ENCODE measurements around the gene KRTAP10-11.
"Not testable (repeated sequence)": the region's sequence is repeated elsewhere in the genome, so short reads cannot be mapped to it uniquely, and the experiment has no call there.

The KRTAP10-11 gene

DNA sequence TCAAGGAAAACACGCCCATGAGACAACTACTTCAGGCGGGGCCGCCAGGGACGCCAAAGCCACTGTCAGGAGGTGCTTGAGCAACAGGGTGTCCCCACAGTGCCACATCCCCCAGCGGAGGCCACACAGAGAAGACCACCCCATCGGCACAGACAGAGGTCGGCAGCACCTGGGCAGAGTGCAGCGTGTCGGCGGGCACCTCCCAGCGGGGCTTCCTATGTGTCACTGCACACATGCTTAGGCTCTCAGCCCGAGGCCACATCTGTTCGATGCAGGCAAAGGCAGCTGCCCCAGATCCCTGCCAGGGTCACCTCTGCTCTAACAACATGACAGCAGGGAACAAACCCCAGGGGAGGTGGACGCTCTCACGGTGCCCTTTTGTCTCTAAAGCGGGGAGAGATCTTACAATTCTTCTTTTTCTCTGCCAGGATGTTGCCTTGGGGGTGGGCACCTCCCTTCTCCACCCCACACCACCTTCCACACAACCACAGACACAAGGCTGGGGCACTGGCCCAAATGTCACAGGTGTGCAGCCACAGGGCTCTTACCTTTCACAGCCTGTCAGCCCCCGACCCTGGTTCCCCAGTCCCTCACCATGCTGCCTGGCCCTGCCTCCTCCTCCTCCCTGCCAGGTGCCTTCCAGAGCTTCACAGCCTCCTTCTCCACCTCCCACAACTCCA, 30.2 kb upstream of the KRTAP10-11 start:
- DNase-seq, result no peak

DNA sequence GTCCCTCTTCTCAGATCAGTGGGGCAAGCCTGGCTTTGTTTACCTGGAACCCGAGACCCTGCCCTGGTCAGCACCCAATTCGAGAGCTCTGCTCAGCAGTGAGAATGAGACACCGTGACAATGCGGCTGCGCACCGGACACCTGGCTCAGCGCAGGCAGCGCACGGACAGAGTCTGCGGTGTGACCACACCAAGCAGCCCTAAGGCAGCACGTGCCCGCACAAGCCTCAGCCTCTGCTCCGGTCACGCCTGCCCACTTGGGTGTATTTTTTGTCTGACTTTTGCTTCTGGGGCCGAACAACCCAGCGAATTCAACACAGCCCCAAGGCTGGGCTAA, 29.7 kb upstream of the KRTAP10-11 start:
- no peak for DNase-seq

DNA sequence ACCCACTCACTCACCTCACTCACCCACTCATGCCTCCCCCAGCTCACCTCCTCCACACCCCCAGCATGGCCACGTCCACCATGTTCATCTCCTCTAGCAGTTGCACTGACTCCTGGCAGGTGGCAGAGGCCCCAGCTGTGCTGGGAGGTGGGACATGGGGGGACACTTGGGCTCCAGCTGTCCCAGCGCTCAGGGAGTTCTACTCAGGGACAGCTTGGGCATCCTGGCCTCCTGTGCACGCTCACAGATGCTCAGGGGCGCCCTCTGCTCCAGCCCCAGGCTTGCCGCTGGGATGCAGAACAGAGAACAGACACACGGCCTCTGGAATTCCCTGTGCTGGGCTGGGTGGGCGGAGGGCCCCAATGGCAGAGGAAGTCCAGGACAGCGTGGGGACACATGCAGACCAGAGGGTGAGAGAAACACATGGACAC, 29.1 kb upstream of the KRTAP10-11 start:
- no peak for DNase-seq

DNA sequence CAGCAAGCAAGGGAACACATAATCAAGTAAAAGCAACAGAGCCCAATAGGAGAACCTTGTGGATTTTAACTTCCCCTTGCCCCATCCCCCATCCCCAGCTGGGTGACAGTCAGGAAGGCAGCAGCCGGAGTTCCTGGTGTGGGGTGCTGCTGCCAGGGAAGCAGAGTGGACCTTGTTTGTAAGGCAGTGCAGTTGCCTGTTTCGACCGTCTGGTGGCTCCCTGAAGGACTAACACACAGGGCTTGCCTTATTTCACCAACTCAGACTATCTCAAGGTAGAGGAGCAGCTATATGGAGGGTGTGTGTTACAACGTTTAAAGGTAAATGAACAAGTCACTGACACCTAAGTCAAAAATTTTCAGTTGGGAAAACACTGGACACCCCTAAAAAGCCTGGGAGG, 27.7 kb upstream of the KRTAP10-11 start:
- no peak for DNase-seq

DNA sequence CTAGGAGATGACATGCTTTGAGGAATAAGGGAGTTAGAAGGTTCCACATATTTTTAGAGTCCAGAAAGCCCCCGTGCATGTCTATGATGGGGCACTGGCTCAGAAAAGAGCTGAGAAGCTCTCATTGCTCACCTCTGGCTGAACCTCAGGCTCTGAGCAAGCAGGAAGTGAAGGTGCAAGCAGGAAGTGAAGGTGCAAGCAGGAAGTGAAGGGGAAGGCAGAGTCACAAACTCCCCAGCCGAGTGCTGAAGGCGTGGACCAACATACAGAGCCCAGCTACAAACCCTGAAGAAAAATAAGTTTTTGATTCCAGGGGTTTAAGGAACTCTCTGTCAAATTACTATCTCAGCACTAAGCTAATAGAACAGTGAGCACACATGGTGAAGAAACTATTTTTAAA, 27.3 kb upstream of the KRTAP10-11 start:
- no peak for DNase-seq

DNA sequence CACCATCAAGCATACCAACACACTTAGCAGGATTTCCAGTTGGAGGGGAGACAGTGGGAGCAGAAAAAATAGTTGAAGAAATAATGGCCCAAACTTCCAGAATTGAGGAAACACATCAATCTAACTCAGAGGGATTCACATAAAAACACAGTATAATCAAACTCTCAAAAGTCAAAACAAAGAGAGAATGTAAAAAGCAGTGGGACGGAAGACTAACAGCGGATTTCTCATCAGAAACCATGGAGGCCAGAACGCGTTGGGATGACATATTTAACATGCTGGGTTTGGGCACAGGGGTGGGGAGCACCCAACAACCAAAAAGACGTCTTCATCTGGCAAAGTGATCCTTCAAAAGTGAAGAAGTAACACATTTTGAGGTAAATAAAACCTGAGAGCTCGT, 26.3 kb upstream of the KRTAP10-11 start:
- DNase-seq, result no peak

DNA sequence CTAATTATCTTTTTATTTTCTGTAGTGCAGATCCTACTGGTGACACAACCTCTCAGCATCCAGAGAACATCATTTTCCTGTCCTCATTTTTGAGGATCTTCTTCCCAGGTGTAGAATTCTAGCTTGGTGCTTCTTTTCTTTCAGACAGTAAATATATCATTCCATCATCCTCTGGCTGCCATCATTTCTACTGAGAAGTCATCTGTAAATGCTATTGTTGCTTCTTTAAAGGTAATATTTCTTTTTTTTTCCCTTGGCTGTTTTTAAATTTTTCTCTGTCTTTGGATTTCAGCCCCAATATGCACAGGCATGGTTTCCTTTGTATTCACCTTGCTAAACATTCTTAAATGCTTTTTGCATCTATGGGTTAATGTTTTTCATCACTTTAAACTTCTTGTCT, 22.6 kb upstream of the KRTAP10-11 start:
- no peak for DNase-seq

DNA sequence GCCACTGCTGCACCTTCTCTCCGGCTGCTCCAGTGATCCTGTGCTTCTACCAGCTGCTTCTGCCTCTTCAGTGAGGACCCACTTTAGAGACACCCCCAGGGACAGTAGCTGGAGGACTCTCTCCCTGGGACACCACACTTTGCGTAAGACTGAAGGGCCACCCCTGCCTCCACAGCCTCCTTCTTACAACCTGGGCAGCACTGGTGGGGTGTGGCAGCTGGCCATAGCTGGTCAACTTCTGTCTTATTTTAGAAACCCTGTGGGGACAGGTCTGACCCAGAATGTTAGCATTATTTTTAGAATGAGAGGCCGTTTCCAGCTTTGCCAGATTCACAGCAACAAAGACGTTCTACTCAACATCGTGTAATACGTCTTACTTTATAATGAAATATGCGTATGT, 20.5 kb upstream of the KRTAP10-11 start:
- DNase-seq, result no peak

DNA sequence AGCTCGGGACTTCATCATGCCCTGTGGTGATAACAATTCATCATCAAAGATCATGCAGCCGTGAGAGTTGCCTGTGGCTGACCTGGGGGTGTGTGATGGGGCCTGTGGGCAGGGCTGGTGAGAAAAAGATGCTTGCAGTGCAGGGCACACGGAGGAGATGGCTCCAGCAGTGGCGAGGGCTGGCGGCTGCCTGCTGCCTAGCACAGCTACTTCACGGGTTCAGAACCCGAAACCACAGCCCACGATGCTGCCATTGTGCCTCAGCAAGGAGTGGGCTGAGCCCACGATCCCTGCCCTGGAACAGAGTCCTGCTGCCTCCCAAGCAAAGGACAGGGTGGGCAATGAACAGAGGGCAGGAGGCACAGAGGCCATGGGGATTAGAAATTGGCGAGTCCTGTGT, 20.0 kb upstream of the KRTAP10-11 start:
- DNase-seq, result no peak

DNA sequence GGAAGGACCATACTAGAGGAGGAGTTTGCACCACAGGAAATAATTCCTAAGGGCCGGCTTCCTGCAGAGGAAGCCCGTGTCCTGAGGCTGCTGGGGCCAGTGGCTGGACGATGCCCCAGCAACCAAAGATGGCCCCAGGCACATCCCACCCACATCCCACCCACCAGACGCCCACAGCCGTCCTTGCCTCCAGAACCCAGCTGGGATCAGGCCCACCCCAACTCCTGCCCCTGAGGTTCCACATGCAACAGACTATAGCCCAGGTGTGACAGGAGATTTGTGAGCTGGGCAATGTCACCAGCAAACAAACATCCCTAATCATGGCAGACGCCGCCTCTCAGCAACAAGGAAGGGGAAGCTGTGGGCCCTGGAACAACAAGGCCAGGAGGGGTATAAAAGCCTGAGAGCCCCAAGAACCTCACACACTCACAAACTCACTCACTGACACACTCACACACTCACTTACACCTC, 19.5 kb upstream of the KRTAP10-11 start, which contains the start of gene KRTAP10-9:
KRTAP10-9 (plus strand) TSS at position 421 of the 471 bp plus-strand sequence. CDS start 79 bp downstream, outside the sequence.
- DNase-seq, result no peak

DNA sequence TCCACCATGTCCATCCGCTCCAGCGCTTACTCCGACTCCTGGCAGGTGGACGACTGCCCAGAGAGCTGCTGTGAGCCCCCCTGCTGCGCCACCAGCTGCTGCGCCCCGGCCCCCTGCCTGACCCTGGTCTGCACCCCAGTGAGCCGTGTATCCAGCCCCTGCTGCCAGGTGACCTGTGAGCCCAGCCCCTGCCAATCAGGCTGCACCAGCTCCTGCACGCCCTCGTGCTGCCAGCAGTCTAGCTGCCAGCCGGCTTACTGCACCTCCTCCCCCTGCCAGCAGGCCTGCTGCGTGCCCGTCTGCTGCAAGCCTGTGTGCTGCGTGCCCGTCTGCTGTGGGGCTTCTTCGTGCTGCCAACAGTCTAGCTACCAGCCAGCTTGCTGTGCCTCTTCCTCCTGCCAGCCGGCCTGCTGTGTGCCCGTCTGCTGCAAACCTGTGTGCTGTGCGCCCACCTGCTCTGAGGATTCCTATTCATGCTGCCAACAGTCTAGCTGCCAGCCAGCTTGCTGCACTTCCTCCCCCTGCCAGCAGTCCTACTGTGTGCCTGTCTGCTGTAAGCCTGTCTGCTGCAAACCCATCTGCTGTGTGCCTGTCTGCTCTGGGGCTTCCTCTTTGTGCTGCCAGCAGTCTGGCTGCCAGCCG, 18.9 kb upstream of the KRTAP10-11 start:
- DNase-seq, result not testable (repeated sequence)

DNA sequence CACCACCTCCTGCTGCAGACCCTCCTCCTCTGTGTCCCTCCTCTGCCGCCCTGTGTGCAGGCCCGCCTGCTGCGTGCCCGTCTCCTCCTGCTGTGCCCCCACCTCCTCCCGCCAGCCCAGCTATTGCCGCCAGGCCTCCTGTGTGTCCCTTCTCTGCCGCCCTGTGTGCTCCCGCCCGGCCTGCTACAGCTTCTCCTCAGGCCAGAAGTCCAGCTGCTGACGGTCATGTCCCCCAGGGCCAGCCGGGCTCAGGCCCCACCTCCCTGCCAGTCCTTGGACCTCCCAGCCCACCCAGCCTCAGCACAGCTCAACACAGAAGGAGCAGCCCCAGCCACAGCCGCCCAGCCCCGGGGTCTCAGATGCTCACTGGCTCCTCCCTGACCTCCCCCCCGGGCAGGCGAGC, 18.4 kb upstream of the KRTAP10-11 start:
- not testable (repeated sequence) for DNase-seq

DNA sequence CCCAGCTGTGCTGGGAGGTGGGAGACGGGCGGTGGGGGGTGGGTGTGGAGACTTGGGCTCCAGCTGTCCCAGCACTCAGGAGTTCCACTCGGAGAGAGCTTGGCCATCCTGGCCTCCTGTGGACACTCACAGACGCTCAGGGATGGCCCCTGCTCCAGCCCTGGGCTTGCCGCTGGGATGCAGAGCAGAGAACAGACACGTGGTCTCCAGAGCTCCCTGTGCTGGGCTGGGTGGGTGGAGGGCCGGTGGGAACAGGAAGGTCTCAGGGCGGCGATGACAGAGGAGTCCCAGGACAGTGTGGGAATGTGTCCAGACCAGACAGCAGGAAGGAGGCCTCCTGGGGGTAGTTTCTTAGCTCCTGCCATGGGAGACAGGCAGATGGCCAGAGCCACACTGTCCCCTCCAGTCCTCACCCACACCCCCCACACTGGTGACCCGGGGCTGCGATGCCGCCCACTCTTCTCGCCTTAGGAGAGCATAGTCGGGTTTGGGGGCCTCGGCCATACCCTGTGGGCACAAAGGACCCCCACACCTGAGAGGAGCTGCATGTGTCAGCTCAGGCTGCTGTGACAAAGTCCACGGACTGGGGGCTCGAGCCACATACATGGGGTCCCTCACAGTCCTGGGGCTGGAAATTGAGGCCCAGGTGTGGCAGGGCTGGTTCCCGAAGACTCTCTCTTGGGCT, 17.4 kb upstream of the KRTAP10-11 start:
- DNase-seq, result no peak

DNA sequence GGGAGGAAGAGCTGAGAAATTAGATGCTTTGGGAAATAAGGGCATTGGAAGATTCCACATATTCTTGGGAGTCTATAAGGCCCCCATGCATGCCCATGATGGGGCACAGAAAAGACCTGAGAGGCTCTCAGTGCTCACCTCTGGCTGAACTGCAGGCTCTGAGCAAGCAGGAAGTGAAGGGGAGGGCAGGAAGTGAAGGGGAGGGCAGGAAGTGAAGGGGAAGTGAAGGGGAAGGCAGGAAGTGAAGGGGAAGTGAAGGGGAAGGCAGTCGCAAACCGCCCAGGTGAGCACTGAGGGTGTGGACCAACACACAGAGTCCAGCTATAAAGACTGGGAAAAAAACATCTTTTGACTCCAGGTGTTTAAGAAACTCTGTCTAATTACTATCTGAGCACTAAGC, 15.8 kb upstream of the KRTAP10-11 start:
- no peak for DNase-seq

DNA sequence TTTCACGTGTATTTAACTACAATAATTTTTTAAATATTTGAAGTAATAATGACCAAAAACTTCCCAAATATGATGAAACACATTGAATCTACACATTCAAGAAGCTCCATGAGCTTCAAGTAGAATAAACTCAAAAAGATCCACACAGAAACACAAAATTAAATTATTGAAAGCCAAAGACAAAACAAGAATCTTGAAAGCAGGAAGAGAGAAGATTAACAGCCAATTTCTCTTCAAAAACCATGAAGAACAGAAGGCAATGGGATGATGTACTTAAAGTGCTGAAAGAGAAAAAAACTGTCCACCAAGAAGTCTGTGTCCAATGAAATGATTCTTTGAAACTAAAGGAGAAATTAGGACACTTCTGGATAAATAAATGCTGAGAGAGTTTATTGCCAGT, 14.1 kb upstream of the KRTAP10-11 start:
- DNase-seq, result no peak

DNA sequence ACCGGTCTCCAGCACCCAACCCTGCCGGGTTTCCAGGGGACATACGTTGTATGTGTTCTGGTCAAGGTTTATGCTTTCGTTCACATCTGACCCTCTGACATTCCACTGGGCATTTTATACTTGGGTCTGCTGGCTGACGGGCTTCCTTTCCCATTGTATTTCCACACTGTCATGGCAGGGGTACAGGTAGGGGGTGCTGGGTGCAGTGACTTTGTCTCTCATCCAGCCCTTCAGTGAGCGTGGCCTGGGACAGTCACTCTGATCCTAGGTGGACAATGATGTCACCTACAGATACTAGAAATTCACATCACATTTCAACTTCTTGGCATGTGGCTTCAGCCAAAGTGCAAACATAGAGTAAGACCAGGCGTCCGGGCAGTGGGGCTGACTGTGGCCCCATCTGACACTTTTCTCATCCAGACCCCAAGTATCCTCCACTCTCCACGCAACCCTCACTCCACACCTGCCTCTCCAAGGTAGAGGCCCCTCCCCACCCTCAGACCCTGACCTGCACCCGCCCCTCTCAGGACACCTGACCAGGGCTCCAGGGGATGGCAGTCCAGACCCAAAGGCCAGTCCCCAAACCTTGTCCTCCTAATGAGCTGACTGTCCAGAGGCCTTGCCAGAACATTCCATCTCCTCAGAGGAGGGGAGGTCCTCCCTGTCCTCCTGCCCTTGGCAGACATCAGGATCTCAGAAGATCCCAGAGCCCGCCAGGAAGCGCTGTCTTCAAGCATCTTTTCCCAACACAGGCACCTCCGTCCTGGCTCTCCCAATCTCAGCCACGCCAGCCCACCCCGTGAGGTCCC, 9.8 kb upstream of the KRTAP10-11 start:
- no peak for DNase-seq

DNA sequence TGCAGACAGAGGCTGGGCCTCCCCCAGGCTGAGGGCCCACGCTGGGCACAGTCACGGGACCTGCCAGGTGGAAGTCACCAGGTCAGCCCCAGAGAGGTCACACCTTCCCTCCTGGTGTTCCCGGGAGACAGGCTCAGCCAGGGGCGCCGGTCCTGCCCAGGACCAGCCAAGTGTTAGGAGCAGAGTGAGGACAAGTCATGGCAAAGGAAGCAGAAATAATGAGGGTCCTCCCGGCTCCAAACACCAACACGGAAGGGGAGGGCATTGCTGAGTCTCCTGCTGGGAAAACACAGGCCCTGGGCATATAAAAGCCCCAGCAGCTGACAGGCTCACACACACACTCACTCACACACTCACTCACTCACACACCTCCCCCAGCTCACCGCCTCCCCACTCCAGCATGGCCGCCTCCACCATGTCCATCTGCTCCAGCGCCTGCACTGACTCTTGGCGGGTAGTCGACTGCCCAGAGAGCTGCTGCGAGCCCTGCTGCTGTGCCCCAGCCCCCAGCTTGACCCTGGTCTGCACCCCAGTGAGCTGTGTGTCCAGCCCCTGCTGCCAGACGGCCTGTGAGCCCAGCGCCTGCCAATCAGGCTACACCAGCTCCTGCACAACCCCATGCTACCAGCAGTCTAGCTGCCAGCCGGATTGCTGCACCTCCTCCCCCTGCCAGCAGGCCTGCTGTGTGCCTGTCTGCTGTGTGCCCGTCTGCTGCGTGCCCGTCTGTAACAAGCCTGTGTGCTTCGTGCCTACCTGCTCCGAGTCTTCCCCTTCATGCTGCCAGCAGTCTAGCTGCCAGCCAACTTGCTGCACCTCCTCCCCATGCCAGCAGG, 9.0 kb upstream of the KRTAP10-11 start, which contains the start of gene KRTAP10-10:
KRTAP10-10 (plus strand) TSS at position 339 of the 833 bp plus-strand sequence; CDS start at position 401, 62 bp downstream.
- DNase-seq, result peak; percentile 80

DNA sequence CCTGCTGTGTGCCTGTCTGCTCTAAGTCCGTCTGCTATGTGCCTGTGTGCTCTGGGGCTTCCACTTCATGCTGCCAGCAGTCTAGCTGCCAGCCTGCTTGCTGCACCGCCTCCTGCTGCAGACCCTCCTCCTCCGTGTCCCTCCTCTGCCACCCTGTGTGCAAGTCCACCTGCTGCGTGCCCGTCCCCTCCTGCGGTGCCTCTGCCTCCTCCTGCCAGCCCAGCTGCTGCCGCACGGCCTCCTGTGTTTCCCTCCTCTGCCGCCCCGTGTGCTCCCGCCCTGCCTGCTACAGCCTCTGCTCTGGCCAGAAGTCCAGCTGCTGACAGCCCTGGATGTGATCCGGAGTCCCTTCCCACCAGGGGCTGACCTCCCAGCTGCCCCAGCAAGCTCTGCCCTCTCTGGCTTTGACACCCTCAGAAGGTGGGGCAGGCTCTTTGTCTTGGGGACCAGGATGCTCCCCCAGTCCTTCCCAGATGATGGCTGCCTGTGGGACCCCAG, 8.3 kb upstream of the KRTAP10-11 start:
- not testable (repeated sequence) for DNase-seq

DNA sequence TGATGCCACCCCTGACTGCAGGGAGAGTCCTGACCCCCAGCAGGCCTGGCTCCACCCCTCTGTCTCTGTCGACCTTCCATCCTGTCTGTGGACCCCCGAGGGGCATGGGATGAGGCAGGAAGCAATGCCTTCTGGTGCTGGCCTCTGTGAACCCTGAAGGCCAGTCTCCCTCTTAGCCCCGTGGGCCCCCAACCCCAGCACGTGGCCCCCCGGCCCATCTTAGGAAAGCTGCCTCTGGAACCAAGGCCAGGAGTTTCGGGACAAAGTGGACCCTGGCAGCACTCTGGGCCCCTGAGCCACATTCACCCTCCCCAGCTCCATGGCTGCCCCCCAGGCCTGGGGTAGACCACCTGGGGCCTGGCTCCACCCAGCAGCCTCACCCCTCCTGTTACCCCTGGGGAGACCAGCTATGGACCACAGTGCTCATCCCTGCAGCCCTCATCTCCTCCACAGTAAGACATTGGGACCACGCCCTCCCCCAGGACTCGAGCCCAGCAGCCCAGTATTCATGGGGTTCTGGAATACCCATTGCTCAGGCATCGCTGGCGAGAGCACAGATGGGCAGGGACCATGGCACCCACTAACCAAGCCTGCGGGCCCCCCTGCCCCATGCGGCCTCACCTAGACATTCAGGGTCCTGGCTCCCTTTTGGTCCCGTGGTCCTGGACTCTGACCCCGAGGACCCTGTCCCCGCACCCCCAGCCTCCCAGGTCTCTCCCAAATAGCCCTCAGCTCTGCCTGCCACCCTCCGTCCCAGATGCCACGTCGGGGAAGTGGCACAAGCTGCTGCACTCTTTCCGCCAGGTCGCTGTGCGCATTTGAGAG, 7.5 kb upstream of the KRTAP10-11 start:
- DNase-seq, result not testable (repeated sequence)

DNA sequence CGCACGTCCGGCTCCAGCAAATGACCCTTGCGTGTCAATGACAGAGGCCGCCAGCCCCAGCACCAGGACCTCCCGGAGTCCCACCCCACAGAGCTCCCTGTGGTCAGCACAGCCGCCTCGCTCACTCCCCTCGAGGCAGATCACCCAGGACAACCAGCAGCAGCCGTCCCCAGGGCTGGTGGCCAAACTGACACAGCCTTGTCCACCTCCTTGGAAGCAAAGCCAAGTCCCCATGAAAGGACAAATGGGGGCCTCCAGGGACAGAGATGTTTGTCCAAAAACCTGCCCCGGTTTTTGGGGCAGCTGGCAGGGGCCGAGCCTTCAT, 6.9 kb upstream of the KRTAP10-11 start:
- no peak for DNase-seq

DNA sequence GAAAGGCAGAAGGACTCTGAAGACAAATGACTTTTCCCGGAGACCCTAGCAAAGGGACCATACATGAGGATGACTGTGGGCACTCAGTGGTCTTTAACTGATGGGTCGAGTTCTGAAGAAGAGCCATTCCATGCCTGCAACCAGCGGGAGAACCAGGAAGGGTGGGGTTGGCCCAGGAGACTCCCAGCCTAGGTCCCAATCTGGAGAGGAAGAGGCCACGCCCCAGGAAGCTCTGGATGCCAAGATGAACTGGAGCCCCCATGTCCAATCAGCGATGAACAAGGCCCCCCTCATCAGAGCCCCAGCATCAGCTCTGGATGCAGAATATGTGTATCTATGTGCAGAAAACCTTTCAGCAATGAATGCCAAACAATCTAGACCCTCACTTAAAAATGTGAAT, 5.5 kb upstream of the KRTAP10-11 start:
- no peak for DNase-seq
